ENCODE results near the gene HAUS7.

The HAUS7 gene

GRCh38 chrX:153498453-153498852 lies 28.1 kb upstream of the HAUS7 start:
- Histone ChIP-seq H3K27me3 (ENCODE audit: insufficient read depth, poor library complexity, severe bottlenecking) (no peaks in the 10 kb centered on the region), H3K27ac (replicated peaks) (no peak overlapping the region), H3K4me3 (replicated peaks; ENCODE audit: insufficient read depth, low read length) (no peak overlapping the region)
- DNase-seq (ENCODE audit: low read depth in 1 of 2, low spot score in 1 of 2), result no peak
- TF ChIP-seq POLR2AphosphoS5 (IDR thresholded peaks at IDR 0.05; ENCODE audit: low read depth) (no peak), REST (IDR thresholded peaks at IDR 0.05; ENCODE audit: insufficient replicate concordance, low read depth) (no peak), GABPA (IDR thresholded peaks at IDR 0.05; ENCODE audit: low read depth) (no peak), CTCF (IDR thresholded peaks at IDR 0.05; ENCODE audit: insufficient read depth, low read length) (no peak), SPI1 (IDR thresholded peaks at IDR 0.05; ENCODE audit: borderline replicate concordance, low read depth) (no peak)

GRCh38 chrX:153496590-153496959 lies 26.2 kb upstream of the HAUS7 start:
- Histone ChIP-seq H3K27ac (replicated peaks) (no peak overlapping the region), H3K27me3 (ENCODE audit: insufficient read depth, poor library complexity, severe bottlenecking) (no peaks in the 10 kb centered on the region), H3K4me3 (replicated peaks; ENCODE audit: insufficient read depth, low read length) (no peak overlapping the region)
- TF ChIP-seq GABPA (IDR thresholded peaks at IDR 0.05; ENCODE audit: low read depth) (no peak), SPI1 (IDR thresholded peaks at IDR 0.05; ENCODE audit: borderline replicate concordance, low read depth) (no peak), CTCF (IDR thresholded peaks at IDR 0.05; ENCODE audit: insufficient read depth, low read length) (no peak), POLR2AphosphoS5 (IDR thresholded peaks at IDR 0.05; ENCODE audit: low read depth) (no peak), REST (IDR thresholded peaks at IDR 0.05; ENCODE audit: insufficient replicate concordance, low read depth) (no peak)
- DNase-seq (ENCODE audit: low read depth in 1 of 2, low spot score in 1 of 2), result no peak

GRCh38 chrX:153495903-153496589 lies 25.7 kb upstream of the HAUS7 start:
- H3K27me3 ChIP-seq (ENCODE audit: insufficient read depth, poor library complexity, severe bottlenecking), result no peaks in the 10 kb centered on the region
- no peak overlapping the region for H3K27ac ChIP-seq (replicated peaks)
- no peak for DNase-seq (ENCODE audit: low read depth in 1 of 2, low spot score in 1 of 2)
- no peak overlapping the region for H3K4me3 ChIP-seq (replicated peaks; ENCODE audit: insufficient read depth, low read length)
- TF ChIP-seq REST (IDR thresholded peaks at IDR 0.05; ENCODE audit: insufficient replicate concordance, low read depth) (no peak), POLR2AphosphoS5 (IDR thresholded peaks at IDR 0.05; ENCODE audit: low read depth) (no peak), GABPA (IDR thresholded peaks at IDR 0.05; ENCODE audit: low read depth) (no peak), CTCF (IDR thresholded peaks at IDR 0.05; ENCODE audit: insufficient read depth, low read length) (no peak)

Data from HL-60 (cell line).